ENCODE data around the gene CYP19A1.

CYP19A1 gene

DNA sequence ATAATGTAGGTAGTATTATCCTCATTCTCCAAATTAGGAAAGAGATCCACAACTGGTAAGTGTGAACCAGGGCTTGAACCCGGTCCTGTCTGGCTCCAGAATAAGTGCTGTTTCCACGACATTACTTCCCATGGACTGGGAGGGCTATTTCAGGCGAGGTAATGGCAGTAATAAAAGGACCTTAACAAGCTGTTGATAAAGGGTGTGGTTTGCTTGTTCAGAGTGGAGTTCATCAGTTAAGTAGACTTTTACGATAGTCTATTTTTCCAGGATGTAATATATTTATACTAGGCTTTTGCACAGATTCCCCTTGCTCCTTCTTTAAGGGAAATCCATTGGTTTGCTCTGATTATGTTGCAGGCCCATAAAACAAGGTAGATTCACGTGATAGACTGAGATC, 155.3 kb downstream of the CYP19A1 start:
- no peak for DNase-seq (ENCODE audit: low spot score)

DNA sequence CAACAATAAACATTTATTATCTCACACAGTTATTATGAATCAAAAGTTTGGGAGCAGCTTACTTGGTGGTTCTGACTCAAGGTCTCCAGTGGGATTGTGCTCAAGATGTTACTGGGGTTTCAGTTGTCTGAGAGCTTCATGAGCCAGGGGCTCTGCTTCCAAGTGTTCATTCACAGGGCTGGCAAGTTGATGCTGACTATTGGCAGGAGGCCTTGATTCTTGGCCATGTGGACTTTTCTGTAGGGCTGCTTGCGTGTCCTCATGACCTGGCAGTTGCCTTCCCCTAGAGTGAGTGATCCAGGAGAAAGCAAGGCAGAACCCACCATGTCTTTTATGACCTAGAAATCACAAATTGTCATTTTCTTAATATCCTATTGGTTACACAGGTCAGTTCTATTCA, 156.5 kb downstream of the CYP19A1 start:
- DNase-seq (ENCODE audit: low spot score): no peak

DNA sequence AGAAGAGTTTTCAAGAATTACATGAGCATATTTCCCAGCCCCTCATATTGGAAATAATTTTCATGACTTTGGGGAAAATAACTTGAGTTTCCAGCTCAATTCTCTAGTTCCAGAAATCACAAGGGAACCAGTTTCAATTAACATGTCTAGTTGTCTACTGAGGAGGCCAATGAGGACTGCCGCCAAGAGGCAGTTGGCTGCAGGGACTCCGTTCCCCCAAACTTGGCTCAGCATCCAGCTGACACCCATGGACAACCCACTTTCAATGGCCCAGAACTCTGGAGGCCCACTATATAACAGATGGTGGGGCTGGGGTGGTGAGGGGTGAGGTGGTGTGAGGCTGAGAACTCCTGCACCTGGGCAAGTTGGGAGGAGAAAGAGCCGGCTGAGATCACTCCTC, 157.2 kb downstream of the CYP19A1 start:
- DNase-seq (ENCODE audit: low spot score): no peak

DNA sequence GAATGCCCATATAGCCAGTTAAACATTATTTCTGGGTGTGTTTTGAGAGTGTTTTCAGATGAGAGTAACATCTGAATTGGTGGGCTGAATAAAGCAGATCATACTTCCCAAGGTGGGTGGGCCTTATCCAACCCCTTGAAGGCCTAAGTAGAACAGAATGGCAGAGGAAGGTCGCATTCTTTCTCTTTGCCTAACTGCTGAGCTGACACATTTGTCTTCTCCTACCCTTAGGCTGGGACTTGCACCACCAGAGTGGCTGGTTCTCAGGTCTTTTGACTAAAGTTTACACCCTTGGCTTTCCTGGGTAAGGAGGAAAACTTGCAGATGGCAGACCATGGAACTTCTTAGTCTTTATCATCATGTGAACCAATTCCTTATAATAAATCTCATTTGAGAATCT, 157.9 kb downstream of the CYP19A1 start:
- no peak for DNase-seq (ENCODE audit: low spot score)

DNA sequence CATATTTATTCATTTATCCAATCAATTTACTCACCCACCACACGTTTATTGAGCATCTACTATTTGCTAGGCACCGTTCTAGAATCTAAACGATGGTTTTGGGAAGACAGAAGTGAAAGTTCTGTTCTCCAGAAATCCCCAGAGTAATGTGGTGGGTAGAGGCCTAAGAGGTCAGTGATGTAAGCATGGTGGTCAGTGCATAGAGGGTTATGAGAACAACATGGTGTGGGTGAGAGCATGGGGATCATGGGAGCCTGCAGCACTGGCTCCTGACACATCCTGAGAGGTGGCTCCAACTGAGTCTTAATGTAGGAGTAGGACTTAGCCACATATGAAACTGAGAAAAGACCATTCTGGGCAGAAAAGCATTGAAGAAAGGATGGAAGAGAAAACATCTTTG, 158.4 kb downstream of the CYP19A1 start:
- no peak for DNase-seq (ENCODE audit: low spot score)

GRCh38 chr15:51172193-51172592, 166.2 kb downstream of the CYP19A1 start:
- DNase-seq (ENCODE audit: low spot score): no peak

DNA sequence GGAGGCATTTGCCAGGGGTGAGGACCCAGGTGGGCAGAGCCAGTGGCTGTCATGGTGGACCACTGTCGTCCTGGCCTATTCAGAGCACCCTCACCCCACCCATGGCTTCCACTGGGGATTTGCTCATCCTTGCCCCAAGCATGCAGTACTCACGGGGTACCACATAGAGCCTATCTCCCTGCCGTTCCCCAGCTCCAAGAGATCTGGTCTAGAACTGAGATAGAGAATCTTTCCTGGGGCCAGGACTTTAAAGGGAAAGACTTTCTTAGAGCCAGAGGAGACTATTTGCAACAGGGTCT, 166.8 kb downstream of the CYP19A1 start:
- no peak for DNase-seq (ENCODE audit: low spot score)

- no peak for DNase-seq (ENCODE audit: low spot score)
Observed at GRCh38 chr15:51170882-51171633, 167.3 kb downstream of the CYP19A1 start.

- no peak for DNase-seq (ENCODE audit: low spot score)
Observed at GRCh38 chr15:51168700-51169099, 169.7 kb downstream of the CYP19A1 start.

GRCh38 chr15:51163843-51164242, 174.6 kb downstream of the CYP19A1 start:
- DNase-seq (ENCODE audit: low spot score): no peak

DNA sequence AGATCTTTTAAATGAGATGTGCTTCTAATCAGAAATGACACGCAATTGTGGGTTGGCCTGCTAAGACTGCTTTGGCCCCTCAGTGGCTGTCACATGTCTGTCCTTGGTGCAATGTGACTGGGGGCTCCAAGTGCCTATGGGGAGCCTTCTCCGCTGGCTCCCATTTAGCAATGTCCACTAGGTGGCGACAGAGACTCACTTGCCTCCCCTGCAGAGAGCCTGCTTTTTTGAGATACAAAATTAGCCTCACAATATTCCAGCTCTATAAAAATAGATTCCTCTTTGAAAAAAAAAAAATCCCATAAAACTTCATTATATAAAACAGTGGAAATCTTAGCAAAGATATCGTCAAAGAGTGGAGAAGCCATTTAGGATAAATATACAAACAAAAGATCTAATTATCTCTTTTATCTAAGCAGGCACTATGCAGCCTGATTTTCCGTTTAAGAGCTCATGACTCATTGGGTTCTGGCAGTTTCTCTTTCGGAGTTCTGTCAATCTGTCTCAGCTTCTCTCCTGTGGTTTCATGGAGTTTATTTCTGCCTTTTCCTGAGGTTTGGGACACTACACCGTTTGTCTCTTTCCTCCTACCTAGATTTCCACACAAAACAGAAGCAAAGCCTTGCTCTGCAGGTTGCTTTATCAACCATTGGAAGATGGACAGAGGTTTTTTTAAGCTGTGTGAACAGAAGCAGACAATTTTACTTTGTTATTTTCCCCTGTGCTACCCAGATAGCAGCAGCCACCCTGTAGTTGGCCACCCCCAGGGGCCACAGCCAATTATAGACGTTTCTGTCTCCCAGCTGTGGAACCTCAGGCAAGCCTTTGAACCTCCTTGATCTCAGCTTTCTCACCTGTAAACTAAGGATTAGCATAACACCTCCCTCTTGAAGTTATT, 175.3 kb downstream of the CYP19A1 start:
- peak; percentile 89 for DNase-seq (ENCODE audit: low spot score)

GRCh38 chr15:51161491-51162220, 176.7 kb downstream of the CYP19A1 start:
- DNase-seq (ENCODE audit: low spot score): no peak

GRCh38 chr15:51160484-51160883, 177.9 kb downstream of the CYP19A1 start:
- DNase-seq (ENCODE audit: low spot score): no peak

All from iPS-NIHi11 (cell line).